ENCODE results near the gene XYLT1. TPM values are rescaled to one million over a fixed set of nuclear protein-coding genes. Genes with fewer than 3 reads are reported as not detected.

XYLT1 gene
- total RNA-seq, 1 donor from 2014 or later, result 27.3 TPM

DNA sequence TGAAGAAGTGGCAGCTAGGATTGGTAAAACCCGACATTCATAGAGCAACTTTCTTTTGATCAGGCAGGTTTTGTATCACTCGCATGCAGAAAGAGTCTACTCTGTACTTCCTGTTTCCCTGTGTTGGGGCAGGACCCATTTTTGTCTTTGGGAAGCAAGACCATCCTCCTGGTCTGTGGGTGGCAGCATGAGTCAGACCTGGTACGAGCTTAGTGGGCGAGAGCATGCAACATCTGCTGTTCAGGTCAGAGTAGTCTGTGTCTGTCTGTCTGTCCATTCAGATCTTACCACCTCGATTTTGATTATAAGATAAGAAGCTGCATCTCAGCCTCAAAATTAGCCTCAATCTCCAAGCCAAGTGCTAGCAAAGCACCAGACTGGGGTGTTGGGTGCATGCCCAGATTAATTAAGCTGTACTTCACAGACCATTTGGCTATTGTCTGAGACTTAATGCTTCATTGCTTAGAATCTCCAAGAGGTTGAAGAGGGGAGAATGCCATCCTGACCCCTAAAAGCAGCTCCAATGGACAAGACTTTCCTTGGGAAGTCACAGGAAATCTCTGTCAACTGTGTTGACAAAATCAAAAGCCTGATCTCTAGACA is 110.9 kb downstream of the XYLT1 start:
- Histone ChIP-seq H3K4me3 (no peak overlapping the region), H3K4me1 (peaks cover 65% of the 10 kb centered on the region), H3K36me3 (peaks cover 0 to 7% of the 10 kb centered on the region in 2 donors), H3K27ac (no peak overlapping the region), H3K27me3 (no peaks in the 10 kb centered on the region), H3K9me3 (no peaks in the 10 kb centered on the region)
- TF ChIP-seq POLR2A (IDR thresholded peaks at IDR 0.05), result no peak
- TF ChIP-seq POLR2AphosphoS5 (IDR thresholded peaks at IDR 0.05; ENCODE audit: insufficient read depth in 1 of 2, low read depth in 1 of 2), result no peak
- TF ChIP-seq, protein P1, sequence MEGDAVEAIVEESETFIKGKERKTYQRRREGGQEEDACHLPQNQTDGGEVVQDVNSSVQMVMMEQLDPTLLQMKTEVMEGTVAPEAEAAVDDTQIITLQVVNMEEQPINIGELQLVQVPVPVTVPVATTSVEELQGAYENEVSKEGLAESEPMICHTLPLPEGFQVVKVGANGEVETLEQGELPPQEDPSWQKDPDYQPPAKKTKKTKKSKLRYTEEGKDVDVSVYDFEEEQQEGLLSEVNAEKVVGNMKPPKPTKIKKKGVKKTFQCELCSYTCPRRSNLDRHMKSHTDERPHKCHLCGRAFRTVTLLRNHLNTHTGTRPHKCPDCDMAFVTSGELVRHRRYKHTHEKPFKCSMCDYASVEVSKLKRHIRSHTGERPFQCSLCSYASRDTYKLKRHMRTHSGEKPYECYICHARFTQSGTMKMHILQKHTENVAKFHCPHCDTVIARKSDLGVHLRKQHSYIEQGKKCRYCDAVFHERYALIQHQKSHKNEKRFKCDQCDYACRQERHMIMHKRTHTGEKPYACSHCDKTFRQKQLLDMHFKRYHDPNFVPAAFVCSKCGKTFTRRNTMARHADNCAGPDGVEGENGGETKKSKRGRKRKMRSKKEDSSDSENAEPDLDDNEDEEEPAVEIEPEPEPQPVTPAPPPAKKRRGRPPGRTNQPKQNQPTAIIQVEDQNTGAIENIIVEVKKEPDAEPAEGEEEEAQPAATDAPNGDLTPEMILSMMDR (IDR thresholded peaks at IDR 0.05), result no peak
- DNase-seq (ENCODE audit: extremely low spot score in 2 of 2), result no peak
- intact Hi-C loops (cut with DNase I), result no loop called here

DNA sequence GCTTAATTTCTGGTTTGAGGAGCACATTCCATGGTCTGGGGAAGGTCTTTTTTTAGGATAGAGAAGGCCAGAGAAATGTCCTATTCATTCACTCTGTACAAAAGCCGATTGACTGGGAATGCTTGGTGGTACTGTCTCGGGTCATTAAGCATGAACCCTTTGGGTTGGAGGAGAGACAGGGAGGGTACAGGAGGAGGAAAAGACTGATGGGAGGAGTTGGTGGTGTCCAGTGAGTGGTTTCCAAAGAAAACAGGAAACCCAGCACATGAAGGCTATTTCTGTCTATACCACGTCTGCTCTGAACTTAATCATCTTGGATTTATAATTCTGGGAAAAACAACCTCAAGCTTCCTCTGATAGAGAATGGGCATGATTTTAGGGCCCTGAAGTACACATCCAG is 111.9 kb downstream of the XYLT1 start:
- Histone ChIP-seq H3K36me3 (peaks cover 0 to 7% of the 10 kb centered on the region in 2 donors), H3K4me3 (no peak overlapping the region), H3K9me3 (no peaks in the 10 kb centered on the region), H3K4me1 (peaks cover 55% of the 10 kb centered on the region), H3K27ac (no peak overlapping the region), H3K27me3 (no peaks in the 10 kb centered on the region)
- intact Hi-C loops (cut with DNase I), result no loop called here
- DNase-seq (ENCODE audit: extremely low spot score in 2 of 2), result no peak
- TF ChIP-seq, protein P1 (IDR thresholded peaks at IDR 0.05), result no peak
- no peak for TF ChIP-seq POLR2AphosphoS5 (IDR thresholded peaks at IDR 0.05; ENCODE audit: insufficient read depth in 1 of 2, low read depth in 1 of 2)
- TF ChIP-seq POLR2A (IDR thresholded peaks at IDR 0.05), result no peak

DNA sequence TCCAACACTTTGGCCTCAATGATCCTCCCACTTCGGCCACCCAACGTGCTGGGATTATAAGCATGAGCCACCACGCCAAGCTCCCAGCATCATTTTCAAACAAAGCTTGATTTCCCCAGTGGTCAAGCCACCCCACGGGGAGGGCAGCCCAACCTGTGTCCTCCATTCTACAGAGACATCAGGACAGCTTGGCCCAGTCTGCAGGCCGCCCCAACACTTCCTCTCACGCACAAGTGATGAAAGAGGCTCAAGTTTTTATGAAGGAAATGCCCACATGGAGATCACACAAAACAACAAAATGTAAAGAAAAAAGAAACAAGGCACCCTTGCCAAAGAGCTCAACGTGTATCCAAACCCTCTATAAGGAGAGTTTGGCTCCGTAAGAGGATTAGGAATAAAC is 112.4 kb downstream of the XYLT1 start:
- H3K9me3 ChIP-seq, result no peaks in the 10 kb centered on the region
- no peak overlapping the region for H3K4me3 ChIP-seq
- H3K36me3 ChIP-seq, result peaks cover 0 to 7% of the 10 kb centered on the region in 2 donors
- H3K4me1 ChIP-seq, result peaks cover 50% of the 10 kb centered on the region
- H3K27ac ChIP-seq, result no peak overlapping the region
- intact Hi-C loops (cut with DNase I), result no loop called here
- DNase-seq (ENCODE audit: extremely low spot score in 2 of 2), result no peak
- TF ChIP-seq POLR2A (IDR thresholded peaks at IDR 0.05), result no peak
- no peak for TF ChIP-seq POLR2AphosphoS5 (IDR thresholded peaks at IDR 0.05; ENCODE audit: insufficient read depth in 1 of 2, low read depth in 1 of 2)
- TF ChIP-seq, protein P1 (IDR thresholded peaks at IDR 0.05), result no peak
- H3K27me3 ChIP-seq, result no peaks in the 10 kb centered on the region

DNA sequence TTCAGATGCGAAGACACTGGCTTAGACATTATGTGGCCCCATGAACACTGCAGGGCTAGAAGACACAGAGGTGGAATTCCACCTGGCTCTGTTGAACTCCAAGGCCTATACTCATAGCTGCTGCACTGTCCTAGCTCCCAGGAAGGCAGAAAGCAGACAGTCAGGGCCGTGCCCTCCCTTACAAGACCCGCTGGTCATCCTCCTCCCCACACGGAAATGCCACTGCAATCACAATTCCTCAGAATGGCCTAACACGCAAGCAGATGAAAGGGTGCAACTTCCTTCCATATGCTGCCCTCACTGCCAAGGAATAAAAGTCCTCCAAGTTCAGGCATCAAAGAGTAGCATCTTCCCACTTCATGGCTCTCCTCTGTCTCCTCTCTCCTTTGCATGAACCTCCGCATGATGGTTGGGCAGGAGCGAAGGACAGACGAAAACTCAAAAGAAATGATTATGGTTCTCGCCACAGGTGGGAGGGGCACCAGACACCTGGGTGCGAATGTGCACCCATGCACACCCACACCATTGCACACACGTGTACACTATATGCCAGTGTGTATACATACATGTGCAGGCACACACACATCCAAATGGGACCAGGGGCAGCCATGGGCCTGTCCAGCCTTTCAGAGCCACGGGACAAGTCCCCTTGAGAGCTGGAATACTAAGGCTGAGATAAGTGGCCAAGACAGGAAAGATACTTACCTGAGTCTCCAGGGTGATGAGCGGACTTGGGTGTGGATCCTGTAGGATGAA is 113.3 kb downstream of the XYLT1 start:
- H3K4me3 ChIP-seq, result no peak overlapping the region
- intact Hi-C loops (cut with DNase I), result no loop called here
- H3K4me1 ChIP-seq, result peaks cover 42% of the 10 kb centered on the region
- H3K9me3 ChIP-seq, result no peaks in the 10 kb centered on the region
- H3K27ac ChIP-seq, result no peak overlapping the region
- no peak for DNase-seq (ENCODE audit: extremely low spot score in 2 of 2)
- TF ChIP-seq, protein P1 (IDR thresholded peaks at IDR 0.05), result no peak
- no peak for TF ChIP-seq POLR2AphosphoS5 (IDR thresholded peaks at IDR 0.05; ENCODE audit: insufficient read depth in 1 of 2, low read depth in 1 of 2)
- no peak for TF ChIP-seq POLR2A (IDR thresholded peaks at IDR 0.05)
- H3K36me3 ChIP-seq, result peaks cover 0 to 7% of the 10 kb centered on the region in 2 donors
- H3K27me3 ChIP-seq, result no peaks in the 10 kb centered on the region

All from vagina (tissue), 2 donors.